Endometrial microvascular endothelial cells (primary cell): Measurements from ENCODE around the gene SDCCAG8. TPM values are rescaled to one million over a fixed set of nuclear protein-coding genes. Genes with fewer than 3 reads are reported as not detected.

ENCODE experiments used
- in situ Hi-C: cut with HindIII; loops from 2 replicates; pipeline ENCODE4 v1.10.0; 2017; ENCODE audit warnings: low sequenced_read_pairs, low pct_unique_long_range_greater_than_20kb; ENCODE audit errors: inconsistent ontology term
- total RNA-seq: library from RNA; depleted of rRNA; stranded (reverse); fragments of >200 nt; gene quantifications from one replicate; pipeline ENCODE4 v1.2.3, GENCODE V29; 2015; ENCODE audit errors: inconsistent ontology term

SDCCAG8 gene
- total RNA-seq, 1 donor from 2014 or later: 21.9 TPM

DNA sequence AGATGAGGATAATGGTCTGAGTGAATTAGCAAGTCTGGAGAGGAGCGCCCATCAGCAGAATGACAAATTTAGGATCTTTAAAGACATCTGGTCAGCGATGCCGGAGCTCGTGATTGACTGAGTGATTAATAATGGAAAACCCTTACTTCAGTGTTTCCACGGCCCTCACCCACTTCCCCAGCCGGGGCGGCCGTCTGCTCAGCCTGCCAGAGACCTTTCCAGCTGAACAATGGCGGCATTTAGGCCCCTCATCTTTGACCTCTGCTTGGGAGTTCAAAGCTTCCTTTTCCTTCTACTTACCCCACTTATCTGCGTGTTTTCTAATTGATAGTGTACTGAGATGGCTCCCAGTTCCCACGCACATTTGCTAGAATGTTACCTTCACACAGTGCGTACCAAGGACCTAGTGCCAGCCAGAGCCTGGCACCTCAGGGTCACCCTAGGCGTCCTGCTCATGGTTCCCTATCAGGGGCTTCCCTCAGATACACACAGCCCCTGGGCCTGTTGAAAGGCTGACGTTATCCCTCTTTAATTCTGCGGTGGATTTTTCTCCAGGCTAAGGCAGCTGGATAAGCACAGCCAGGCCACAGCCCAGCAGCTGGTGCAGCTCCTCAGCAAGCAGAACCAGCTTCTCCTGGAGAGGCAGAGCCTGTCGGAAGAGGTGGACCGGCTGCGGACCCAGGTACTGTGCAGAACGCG, 232.8 kb downstream of the SDCCAG8 start:
- in situ Hi-C loops: no loop called here

DNA sequence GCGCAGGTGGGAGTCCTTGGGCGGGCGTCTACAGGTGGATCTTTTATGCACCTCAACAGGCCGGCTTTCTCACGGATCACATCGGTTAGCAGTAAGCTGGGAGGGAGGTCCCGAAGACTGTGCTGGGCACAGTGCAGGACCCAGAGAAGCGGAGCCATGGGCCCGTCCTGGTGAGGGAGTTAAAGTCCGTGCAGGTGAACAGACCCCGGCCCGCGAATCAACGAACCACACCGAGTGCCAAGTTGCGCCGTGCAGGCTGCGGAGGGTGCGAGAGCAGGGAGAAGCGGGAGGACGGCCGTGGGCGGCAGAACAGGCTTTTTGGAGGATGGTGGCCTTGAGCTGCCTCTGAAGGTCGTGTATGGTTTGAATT, 233.3 kb downstream of the SDCCAG8 start:
- in situ Hi-C loops: no loop called here

DNA sequence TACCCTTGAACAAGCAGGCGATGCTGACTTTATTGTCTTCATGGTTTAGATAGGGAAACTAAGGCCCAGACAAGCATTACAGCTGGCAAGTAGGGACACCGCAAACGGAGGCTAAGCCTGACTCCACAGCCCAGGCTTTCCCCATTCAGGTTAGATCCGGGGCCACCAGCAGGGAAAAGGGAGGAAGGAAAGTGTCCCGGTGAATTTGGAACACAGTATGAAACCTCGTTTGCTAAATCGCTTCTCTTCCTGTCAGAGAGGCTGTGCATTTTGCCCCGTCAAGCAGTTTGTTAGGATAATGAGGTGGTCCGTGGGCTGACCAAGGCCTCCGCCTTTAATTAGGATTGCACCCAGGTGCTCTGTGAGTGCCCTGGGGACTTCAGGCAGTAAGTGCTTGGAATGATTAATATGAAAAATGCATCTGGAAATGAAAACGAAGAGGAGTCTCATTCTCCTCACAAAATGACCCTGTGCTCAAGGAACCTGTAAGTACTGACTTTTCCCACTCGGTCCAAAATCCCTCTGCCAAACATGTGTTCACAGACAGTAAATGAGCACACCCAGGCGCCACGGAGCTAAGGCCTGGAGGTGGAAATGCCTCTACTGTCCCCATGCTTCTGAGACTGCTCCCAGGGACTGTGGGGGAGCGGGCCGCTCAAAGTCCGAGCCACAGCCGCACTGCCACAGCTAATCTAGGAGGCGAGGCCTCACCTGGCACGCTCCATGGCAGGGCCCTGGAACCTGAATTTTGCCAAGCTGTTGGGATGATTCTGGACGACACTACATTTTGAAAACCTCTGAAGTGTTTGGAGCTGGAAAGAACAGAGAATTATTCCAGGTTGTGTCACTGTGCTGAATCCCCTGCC, 234.1 kb downstream of the SDCCAG8 start:
- in situ Hi-C loops: no loop called here

DNA sequence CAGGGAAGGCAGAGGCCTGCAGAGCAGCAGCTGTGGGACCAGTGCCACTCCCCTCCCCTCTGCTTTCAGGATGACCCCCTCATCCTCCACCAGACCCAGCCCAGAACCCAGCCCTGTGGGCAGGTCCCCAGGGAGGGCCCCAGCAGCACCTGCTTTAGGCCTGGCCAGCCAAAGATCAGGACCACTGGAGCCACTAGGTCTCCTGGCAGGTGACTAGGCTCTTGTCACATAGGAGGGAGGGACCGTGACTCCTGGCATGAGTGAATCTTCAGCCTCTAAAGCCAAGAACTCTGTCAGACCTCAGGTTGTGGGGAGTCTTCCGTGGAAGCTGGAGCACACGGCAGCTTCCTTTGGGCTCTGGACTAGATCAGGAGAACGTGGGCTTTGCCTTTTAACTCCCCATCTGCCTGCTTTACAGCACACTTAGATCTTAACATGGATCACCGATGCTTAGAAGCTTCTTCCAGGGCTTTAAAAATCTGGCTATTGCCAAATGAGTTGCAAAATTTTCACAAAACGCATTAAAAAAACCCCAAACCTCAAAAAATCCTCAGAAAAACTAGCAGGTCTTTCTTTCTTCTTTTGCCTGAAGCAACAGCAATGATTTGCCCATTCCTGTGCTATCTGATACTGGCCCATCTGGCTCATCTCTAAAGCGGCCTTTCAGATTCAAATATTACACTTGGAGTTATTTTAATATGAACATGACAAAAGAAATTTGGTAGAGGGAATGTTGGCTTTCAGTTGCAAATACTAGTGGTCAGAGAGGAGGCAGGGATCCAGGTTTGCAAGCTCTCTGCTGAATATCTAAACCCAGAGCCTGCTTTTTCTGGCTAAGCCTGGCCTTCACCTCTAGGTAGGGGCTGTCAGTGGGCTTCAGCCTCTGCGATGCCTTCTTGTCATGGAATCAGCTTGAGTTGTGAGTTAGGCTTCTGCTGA, 235.2 kb downstream of the SDCCAG8 start:
- in situ Hi-C loops: no loop called here

DNA sequence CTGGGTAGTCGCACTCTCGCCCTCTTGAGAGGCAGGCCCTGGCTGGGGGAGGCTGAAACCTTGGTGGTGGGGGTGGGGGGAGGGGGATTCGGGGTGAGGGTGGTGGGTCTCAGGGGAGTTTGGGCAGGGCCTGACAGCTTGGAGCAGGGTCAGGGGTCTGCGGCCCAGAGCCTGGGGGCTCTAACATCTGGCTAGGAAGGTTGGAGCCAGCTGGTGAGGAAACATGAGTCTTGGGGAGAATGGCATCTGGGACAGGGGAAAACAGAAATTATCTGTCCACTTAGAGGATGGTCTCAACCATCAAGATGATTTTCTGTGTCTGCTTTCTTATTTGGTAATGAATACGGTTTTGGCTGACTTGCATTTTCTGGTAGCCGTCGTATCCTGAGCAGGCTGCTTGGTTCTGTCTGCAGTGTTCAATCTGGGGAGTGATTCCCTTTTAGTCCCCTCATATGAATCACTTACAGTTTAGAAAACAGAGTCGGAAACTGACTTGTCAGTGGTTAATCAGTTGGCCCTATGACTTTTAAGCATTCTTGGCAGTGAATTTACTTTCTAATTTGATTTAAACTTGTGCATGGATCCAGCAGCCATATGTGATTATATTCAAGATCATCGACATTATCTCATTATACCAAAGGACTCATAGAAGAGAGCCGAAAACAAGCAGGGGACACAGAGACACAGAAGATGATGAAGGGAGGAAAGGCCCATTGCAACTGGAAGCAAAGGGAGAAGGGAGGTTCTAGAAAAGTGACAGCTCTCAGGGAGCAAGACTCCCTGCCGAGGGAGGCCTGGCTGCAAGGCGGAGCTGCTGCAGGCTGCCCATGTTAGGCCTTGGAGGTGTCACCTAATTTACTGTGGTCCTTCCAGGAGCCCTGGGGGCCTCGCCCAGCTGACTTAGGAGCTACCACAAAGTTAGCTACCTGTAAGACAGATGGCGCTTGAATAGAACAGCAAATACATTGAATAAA, 237.6 kb downstream of the SDCCAG8 start:
- in situ Hi-C loops: no loop called here

DNA sequence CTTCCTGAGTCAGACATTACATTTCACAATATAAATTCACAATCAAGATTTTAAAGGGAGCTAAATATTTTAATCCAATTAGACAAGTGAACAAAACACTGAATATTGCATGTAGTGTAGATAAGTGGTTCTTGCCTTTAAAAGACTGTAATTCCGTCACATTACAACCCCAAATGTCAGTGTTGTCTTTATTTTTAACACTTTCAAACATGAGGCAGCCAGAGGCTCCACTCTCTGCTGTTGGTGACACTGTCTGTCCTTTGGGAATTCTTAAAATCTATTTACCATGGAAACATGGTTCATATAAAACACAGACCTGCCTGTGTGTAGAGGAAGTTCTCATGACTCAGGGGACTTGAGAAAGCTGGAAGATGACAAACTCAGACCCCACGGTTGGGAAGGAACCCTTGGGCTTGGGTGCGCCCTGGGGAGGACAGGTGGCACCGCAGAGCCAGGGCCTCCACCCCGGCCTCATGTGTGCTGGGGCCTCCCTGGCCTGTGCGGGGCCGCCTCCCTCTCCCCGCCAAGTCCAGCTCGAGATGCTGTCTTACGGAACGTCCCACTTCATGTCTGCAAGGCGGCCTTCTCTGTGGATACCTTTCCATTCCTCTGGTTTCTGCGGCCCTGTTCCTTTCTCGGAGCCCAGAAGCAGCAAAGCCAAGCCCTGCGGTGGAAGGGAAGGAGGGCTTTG, 239.0 kb downstream of the SDCCAG8 start:
- in situ Hi-C loops: no loop called here

DNA sequence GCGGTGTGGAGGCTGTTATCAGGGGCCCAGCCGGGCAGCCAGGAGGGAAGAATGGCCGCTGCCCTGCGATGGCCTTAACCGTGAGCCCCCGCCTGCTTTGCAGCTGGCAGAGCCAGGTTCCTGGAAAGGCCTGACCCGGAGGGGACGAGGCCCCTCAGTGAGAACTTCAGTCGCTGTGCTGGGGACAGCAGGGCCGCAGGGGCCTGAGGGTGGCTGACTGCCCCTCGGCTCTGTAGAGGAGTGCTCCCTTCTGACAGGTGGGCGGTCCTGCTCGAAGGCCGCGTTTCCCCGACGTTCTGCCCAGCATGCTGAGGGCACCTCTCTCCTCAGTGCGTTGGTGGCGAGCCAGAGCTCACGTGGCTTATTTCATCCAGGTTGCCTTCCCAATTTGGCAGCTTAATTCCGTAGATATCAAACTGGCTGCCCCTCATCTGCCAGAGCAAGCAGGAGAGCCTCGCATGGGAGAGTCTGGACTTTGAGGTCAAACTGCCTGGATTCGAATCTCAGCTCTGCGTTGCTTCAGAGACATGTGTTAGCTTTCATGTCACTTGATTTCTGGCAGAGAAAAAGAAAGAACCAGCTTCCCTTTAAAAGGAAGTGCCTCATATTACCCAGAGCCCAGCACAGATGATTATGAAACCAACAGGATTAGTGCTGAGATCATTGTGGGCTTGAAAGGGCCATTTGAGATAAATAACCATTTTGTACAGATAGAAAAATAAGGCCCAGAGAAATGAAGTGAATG, 239.8 kb downstream of the SDCCAG8 start:
- in situ Hi-C loops: no loop called here

DNA sequence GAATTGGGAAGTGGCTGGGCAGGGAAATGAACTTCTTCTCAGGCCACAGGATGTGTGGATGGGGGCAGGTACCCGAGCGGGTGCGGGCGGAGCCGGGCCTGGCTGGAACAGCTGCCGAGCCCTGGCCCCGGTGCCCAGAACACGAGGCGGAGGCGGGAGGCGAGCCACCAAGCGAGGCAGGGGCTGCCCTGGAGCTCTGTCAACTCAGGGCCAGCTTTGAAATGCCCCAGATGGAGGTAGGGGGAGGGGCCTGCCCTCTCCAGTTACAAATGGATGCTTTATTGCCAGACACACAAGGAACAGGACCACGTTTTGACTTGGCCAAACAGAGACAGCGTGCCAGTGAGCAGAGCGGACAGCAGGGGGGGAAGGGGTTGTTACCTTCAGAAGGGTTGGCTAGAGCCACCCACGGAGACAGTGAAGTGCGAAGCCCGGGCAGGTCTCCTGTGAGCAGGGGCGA, 240.4 kb downstream of the SDCCAG8 start:
- in situ Hi-C loops: no loop called here

DNA sequence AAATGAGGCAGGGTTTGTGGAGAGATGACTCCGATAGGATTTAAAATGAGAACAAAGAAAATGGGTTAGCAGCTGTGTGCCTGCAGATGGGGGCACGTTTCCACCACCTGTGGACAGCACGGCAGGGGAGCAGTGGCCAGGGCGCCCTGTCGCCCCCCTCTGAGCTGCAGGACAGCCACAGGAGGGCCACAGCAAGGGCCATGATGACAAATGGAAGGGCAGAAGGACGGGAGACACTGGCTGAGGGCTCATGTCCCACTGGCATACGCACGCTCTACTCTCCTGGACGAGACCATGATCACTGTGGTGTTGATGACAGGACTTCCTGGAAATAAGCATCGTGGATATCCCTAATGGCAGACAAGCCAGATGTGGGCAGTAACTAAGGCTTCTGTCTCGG, 241.0 kb downstream of the SDCCAG8 start:
- in situ Hi-C loops: no loop called here

DNA sequence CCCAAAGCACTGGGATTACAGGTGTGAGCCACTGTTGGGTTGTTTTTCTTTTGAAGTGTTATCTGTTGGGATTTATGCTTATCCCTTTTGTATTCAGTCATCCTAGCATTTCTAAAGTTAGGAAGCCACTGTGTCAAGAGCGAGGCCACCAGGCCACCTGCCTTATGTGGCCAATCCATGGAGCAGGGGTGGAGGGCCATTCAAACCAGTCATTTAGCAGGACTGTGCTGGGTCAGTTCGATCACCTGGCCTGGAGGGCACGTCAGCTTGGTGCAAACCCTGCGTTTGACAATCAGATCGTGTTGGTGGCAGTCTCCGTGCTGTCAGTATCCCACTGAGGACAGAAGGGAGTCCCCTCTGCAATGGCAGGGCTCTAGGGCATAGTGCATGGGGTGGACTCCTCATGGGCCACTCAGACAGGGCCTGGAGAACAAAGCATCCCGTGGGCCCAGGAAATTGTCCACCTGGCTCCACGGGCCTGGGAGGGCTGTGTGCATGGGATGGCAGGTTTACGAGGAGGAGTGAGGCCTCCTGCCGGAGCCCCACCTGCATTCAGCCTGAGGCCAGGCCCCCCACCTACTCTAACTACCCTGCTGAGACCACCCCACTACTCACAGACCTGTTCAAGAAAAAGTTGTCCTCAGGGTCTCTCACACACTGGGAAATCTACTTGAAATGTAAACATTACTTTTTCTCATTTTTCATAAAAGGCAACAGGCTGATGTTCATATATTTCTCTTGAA, 242.3 kb downstream of the SDCCAG8 start:
- in situ Hi-C loops: no loop called here

DNA sequence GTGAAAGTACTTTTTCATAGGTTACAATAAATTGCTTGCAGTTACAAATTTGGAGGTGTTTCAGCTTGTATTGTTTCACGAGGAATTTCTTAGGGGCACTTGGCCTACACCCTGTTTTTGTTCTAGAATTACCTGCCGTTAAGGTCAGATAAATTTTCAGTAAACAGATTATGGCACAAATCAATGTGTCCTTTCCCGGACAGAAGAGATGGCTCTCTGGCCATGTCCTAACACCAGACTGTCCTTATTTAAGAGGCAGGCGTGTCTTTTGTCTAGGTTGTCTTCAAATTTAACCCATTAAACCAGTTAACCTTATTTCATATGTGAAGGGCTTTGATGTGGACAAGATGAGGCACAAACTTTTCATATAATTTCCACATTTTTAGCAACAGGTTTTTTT, 243.4 kb downstream of the SDCCAG8 start:
- in situ Hi-C loops: no loop called here

DNA sequence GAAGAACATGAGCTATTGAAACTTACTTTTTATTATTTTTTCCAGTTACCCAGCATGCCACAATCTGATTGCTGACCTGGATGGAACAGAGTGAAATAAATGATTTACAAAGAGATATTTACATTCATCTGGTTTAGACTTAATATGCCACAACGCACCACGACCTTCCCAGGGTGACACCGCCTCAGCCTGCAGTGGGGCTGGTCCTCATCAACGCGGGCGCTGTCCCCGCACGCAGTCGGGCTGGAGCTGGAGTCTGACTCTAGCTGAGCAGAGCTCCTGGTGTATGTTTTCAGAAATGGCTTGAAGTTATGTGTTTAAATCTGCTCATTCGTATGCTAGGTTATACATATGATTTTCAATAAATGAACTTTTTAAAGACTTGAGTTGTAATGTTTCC, 243.9 kb downstream of the SDCCAG8 start:
- in situ Hi-C loops: no loop called here

DNA sequence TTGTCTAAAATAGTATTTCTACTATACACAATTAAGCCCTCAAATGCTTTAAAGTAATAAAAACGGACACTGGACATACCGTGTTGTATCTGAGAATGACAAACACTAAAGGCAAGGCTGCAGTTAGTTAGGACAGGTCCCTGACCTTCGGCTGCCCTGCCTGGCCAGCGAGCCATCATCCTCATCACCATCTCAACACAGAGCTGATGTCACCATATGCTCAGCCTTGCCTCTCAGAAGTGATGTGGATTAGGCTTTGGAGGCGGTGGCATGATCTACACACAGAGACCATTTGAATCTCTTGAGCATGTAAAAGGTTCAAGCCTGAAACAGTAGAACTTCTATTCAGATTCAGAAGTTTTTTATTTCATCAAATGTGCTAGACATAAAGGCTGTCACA, 244.7 kb downstream of the SDCCAG8 start:
- in situ Hi-C loops: no loop called here

DNA sequence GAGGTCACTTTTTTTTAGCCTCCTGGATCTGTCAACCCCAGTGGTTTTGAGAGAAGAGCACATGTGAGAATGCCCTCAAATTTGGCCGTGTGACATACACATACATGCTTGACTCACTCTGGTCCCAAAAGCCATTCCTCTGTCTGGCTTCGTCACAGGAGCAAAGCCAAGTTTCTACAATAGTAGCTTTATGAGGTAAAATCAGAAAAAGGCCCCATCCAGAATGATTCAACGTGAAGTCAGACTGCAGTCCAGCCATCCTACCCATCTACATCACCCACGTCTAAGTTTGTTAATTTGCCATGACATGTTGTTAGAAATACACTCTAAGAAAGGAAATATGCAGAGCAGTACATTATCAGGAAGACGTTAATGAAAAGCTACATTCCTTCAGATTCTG, 245.2 kb downstream of the SDCCAG8 start:
- in situ Hi-C loops: no loop called here

DNA sequence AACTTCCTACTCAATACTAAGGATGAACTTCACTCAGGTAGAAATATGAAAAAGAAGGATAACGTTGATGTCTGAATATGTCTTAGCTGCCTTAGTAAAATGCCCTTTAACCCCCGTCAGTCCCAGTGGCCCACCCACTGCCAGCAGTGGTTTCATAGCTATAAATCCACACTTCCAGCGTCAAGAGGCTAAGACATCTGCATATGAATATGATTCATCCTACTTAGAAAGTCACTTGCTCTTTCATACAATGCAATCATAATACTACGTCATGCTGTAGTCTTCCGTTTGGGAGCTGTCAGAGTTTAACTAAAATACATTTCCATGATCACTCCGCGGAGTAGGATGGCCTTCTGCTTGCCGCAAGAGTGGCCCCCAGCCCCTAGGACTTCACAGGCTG, 247.3 kb downstream of the SDCCAG8 start:
- in situ Hi-C loops: no loop called here

DNA sequence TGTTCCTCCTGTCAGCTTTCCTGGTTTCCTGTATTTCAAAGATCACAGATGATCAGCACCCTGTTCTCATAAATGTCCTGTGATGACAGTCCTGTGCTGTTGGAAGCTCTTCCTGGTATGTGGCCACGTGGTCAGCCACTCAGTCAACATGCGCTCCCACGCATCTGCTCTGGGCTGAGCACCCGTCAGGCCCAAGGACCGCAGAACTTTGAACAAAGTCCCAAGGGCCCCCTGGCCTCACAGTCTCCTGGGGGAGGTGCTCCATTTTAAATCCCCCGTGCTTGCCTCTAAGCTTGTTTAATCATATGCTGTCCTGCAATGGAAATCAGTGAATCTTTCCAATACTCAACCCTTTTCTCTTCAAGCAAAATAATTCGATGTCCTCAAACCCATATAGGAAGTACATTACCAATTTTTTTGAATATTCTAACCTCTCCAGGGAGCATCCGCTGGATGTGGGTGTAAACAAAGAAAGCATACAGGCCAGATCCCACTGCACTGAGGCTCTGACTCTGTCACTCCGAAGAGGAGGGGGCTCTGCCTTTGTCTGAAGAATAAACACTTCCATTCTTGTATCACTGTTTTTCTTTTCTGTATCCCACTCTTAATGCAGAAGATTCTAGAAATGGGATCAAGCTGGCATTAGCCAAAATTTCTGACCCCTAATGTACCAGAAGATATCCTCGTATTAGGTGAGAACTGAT, 250.3 kb downstream of the SDCCAG8 start:
- in situ Hi-C loops: no loop called here
